Glutamatergic neuron (in vitro differentiated cells): Measurements from ENCODE around the gene FAM163B. TPM values are rescaled to one million over a fixed set of nuclear protein-coding genes. Genes with fewer than 3 reads are reported as not detected.
A peak's percentile ranks its signal among the peaks of the same experiment; 100 is the strongest.

ENCODE experiments used
- DNase-seq: peaks from one replicate; pipeline ENCODE4 v3.0.0; 2022
- H3K27ac Mint-ChIP-seq: one replicate; pipeline ENCODE4 v1.8.0; 2020; ENCODE audit warnings: mild to moderate bottlenecking, mixed read lengths, inconsistent platforms; ENCODE audit not compliant: unreplicated experiment
- H3K27me3 Mint-ChIP-seq: one replicate; pipeline ENCODE4 v1.8.0; 2020; ENCODE audit warnings: mild to moderate bottlenecking, moderate library complexity, mixed read lengths, inconsistent platforms; ENCODE audit not compliant: unreplicated experiment
- H3K36me3 Mint-ChIP-seq: one replicate; pipeline ENCODE4 v1.8.0; 2020; ENCODE audit warnings: mild to moderate bottlenecking, mixed read lengths, inconsistent platforms; ENCODE audit not compliant: unreplicated experiment
- H3K4me1 Mint-ChIP-seq: one replicate; pipeline ENCODE4 v1.8.0; 2020; ENCODE audit warnings: mild to moderate bottlenecking, low read depth, mixed read lengths, inconsistent platforms; ENCODE audit not compliant: unreplicated experiment
- H3K4me3 Mint-ChIP-seq: one replicate; pipeline ENCODE4 v1.8.0; 2020; ENCODE audit warnings: mild to moderate bottlenecking, mixed read lengths, inconsistent platforms; ENCODE audit not compliant: unreplicated experiment
- H3K9me3 Mint-ChIP-seq: one replicate; pipeline ENCODE4 v1.8.0; 2020; ENCODE audit warnings: mild to moderate bottlenecking, moderate library complexity, mixed read lengths, inconsistent platforms; ENCODE audit not compliant: unreplicated experiment
- CTCF ChIP-seq: fragments of 200-600 bp; sonication (generic); IDR thresholded peaks from one replicate; pipeline ENCODE4 v1.5.0; 2021; ENCODE audit not compliant: partially characterized antibody, unreplicated experiment
- total RNA-seq: library from RNA; stranded (reverse); fragmentation: NEBNext Ultra II Directional; extraction: Animal tissue kit (Norgen Biotek cat#: 25700); gene quantifications from one replicate; pipeline ENCODE4 v1.2.1, GENCODE V29; 2021; ENCODE audit not compliant: unreplicated experiment

FAM163B gene
- total RNA-seq, 1 donor from 2014 or later, result 0.51 TPM

- H3K4me3 Mint-ChIP-seq, result no peak overlapping the region
- no peak for TF ChIP-seq CTCF
- H3K9me3 Mint-ChIP-seq, result peaks cover 10% of the 10 kb centered on the region
- H3K27me3 Mint-ChIP-seq, result peaks cover 9% of the 10 kb centered on the region
- no peaks in the 10 kb centered on the region for H3K36me3 Mint-ChIP-seq
- H3K4me1 Mint-ChIP-seq, result peaks cover 22% of the 10 kb centered on the region
- no peak overlapping the region for H3K27ac Mint-ChIP-seq
- DNase-seq, result no peak
These were observed 6.0 kb upstream of the FAM163B start for GRCh38 chr9:133615186-133615585.

- no peak for TF ChIP-seq CTCF
- DNase-seq, result no peak
- H3K27ac Mint-ChIP-seq, result peak overlapping the region; percentile 11
- peaks cover 10% of the 10 kb centered on the region for H3K9me3 Mint-ChIP-seq
- peaks cover 22% of the 10 kb centered on the region for H3K4me1 Mint-ChIP-seq
- H3K4me3 Mint-ChIP-seq, result no peak overlapping the region
- peaks cover 11% of the 10 kb centered on the region for H3K27me3 Mint-ChIP-seq
- no peaks in the 10 kb centered on the region for H3K36me3 Mint-ChIP-seq
These were observed 5.5 kb upstream of the FAM163B start for GRCh38 chr9:133614678-133615077.

DNA sequence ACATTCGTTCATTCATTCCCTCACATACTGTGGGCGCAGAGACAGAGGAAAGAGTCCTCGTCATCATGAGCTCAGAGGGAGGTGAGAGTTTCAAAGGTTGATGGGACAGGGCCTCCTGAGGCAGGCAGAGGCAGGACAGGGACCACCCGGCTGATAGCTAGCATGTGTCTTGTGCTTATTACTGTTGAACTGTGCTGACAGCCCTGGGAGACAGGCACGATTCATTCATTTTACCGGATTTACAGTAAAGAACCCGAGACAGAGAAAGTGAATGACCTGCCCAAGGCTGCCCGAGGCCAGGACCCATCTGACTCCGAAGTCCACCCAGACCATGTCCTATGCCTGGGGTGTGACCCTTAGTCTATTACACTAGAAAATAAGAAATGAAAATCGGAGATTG, 4.9 kb upstream of the FAM163B start:
- Mint-ChIP-seq H3K27me3 (peaks cover 11% of the 10 kb centered on the region), H3K4me1 (peaks cover 22% of the 10 kb centered on the region), H3K36me3 (no peaks in the 10 kb centered on the region), H3K9me3 (peaks cover 10% of the 10 kb centered on the region), H3K27ac (no peak overlapping the region), H3K4me3 (no peak overlapping the region)
- TF ChIP-seq CTCF, result no peak
- peak; percentile 3 for DNase-seq

- Mint-ChIP-seq H3K27me3 (peaks cover 11% of the 10 kb centered on the region), H3K9me3 (peaks cover 10% of the 10 kb centered on the region), H3K4me3 (peak overlapping the region; percentile 1), H3K27ac (no peak overlapping the region), H3K4me1 (peaks cover 22% of the 10 kb centered on the region), H3K36me3 (no peaks in the 10 kb centered on the region)
- DNase-seq, result peak; percentile 2
- TF ChIP-seq CTCF, result no peak
These were observed 4.2 kb upstream of the FAM163B start for GRCh38 chr9:133613432-133613831.

DNA sequence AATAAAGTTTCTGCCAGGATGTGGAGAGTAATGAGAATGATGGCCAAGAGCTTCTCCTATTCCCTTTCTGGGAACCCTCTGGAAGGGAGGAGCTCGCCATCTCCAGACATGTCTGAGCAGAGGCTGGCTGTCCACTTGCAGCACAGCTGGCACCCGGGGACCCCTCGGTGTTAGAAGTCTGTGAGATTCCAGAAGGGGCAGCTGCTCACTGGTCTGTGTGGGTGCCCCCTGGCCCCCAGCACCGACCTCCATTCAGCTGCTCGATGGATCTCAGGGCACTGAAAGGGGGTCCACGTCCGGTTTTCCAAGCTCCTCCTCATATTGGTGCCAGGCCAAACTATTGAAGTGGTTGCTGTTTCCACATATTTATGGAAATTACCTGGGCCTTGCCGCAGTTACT, 3.6 kb upstream of the FAM163B start:
- no peak overlapping the region for H3K27ac Mint-ChIP-seq
- peaks cover 22% of the 10 kb centered on the region for H3K4me1 Mint-ChIP-seq
- DNase-seq, result peak; percentile 2
- TF ChIP-seq CTCF, result no peak
- H3K9me3 Mint-ChIP-seq, result peaks cover 10% of the 10 kb centered on the region
- no peaks in the 10 kb centered on the region for H3K36me3 Mint-ChIP-seq
- H3K4me3 Mint-ChIP-seq, result no peak overlapping the region
- H3K27me3 Mint-ChIP-seq, result peaks cover 10% of the 10 kb centered on the region
